Peyer's patch (tissue), 4 donors: ENCODE measurements around the gene S1PR2. TPM values are rescaled to one million over a fixed set of nuclear protein-coding genes. Genes with fewer than 3 reads are reported as not detected.
A peak's percentile ranks its signal among the peaks of the same experiment; 100 is the strongest.

Experiments
- DNase-seq, 3 donors: peaks; one replicate each; pipeline ENCODE4 v3.0.0-alpha.2; 2017 to 2019
- H3K27ac ChIP-seq, 4 donors: fragments of 200-600 bp; sonication (generic); one replicate each; pipeline ENCODE4 v1.5.1; 2016 to 2019
- H3K27me3 ChIP-seq, 2 donors: fragments of 200-600 bp; sonication (generic); one replicate each; pipeline ENCODE4 v1.5.1; 2019
- H3K36me3 ChIP-seq, 3 donors: fragments of 200-600 bp; sonication (generic); one replicate each; pipeline ENCODE4 v1.5.1; 2016 to 2019
- H3K4me1 ChIP-seq, 4 donors: fragments of 200-600 bp; sonication (generic); one replicate each; pipeline ENCODE4 v1.5.1; 2016 to 2019
- H3K4me3 ChIP-seq, 4 donors: fragments of 200-600 bp; sonication (generic); 1 replicate in 3 of 4; 2 replicates in 1 of 4; pipeline ENCODE4 v1.5.1; 2016 to 2019; ENCODE audit warnings: mild to moderate bottlenecking in 1 of 4
- H3K9me3 ChIP-seq, 4 donors: fragments of 200-600 bp; sonication (generic); one replicate each; pipeline ENCODE4 v1.5.1; 2016 to 2019; ENCODE audit warnings: mild to moderate bottlenecking in 1 of 4
- CTCF ChIP-seq, 6 experiments: fragments of 450-650 bp in 4 of 6; fragments of 200-600 bp in 2 of 6; sonication (generic) in 1 of 6; IDR thresholded peaks; one replicate each; pipeline ENCODE4 v1.5.1; 2017 to 2019; ENCODE audit warnings: antibody characterized with exemption in 6 of 6, mild to moderate bottlenecking in 3 of 6, moderate library complexity in 1 of 6
- POLR2A ChIP-seq, 2 donors: fragments of 450-650 bp; IDR thresholded peaks; one replicate each; pipeline ENCODE4 v1.5.1; 2017; ENCODE audit warnings: antibody characterized with exemption in 2 of 2, mild to moderate bottlenecking in 2 of 2, moderate library complexity in 2 of 2
- total RNA-seq, 4 donors: library from RNA; depleted of rRNA; stranded (reverse); fragments of >200 nt; gene quantifications; one replicate each; pipeline ENCODE4 v1.1.0, GENCODE V29; 2016

The S1PR2 gene
- total RNA-seq, 4 donors from 2014 or later, result 2.8 to 4.8 (median 3.1) TPM

GRCh38 chr19:10230173-10230860 lies 814 bp downstream of the S1PR2 start:
- TF ChIP-seq POLR2A (IDR thresholded peaks at IDR 0.05) (no peak), CTCF (IDR thresholded peaks at IDR 0.05) (no peak)
- Histone ChIP-seq H3K4me1 (peaks cover 0 to 20% (median 7%) of the 10 kb centered on the region in 4 donors), H3K9me3 (no peaks in the 10 kb centered on the region), H3K27me3 (no peaks in the 10 kb centered on the region), H3K4me3 (peak overlapping the region; percentile 66 to 88 (median 71)), H3K27ac (peak overlapping the region; percentile 86 to 91 (median 88)), H3K36me3 (no peaks in the 10 kb centered on the region)
- peak in 2 of 3 donors; percentile 60 to 70 for DNase-seq

- no peaks in the 10 kb centered on the region for H3K27me3 ChIP-seq
- H3K27ac ChIP-seq, result peak overlapping the region in 3 of 4 donors; percentile 47 to 91 (median 87)
- H3K36me3 ChIP-seq, result peaks cover 0 to 3% (median 0%) of the 10 kb centered on the region in 3 donors
- H3K9me3 ChIP-seq, result no peaks in the 10 kb centered on the region
- peak in 2 of 3 donors; percentile 59 to 66 for DNase-seq
- TF ChIP-seq CTCF (IDR thresholded peaks at IDR 0.05) (peak; percentile 44 to 67 (median 55)), POLR2A (IDR thresholded peaks at IDR 0.05) (no peak)
- peaks cover 0 to 20% (median 7%) of the 10 kb centered on the region in 4 donors for H3K4me1 ChIP-seq
- H3K4me3 ChIP-seq, result no peak overlapping the region
Measured at GRCh38 chr19:10228920-10229319, 2.2 kb downstream of the S1PR2 start.

- no peak for DNase-seq
- H3K9me3 ChIP-seq, result no peaks in the 10 kb centered on the region
- no peak overlapping the region for H3K4me3 ChIP-seq
- H3K27ac ChIP-seq, result peak overlapping the region in 3 of 4 donors; percentile 47 to 91 (median 87)
- TF ChIP-seq POLR2A (IDR thresholded peaks at IDR 0.05), result no peak
- no peak for TF ChIP-seq CTCF (IDR thresholded peaks at IDR 0.05)
- H3K27me3 ChIP-seq, result no peaks in the 10 kb centered on the region
- peaks cover 0 to 20% (median 7%) of the 10 kb centered on the region in 4 donors for H3K4me1 ChIP-seq
- H3K36me3 ChIP-seq, result peaks cover 0 to 5% (median 0%) of the 10 kb centered on the region in 3 donors
Measured at GRCh38 chr19:10228393-10228792, 2.7 kb downstream of the S1PR2 start.

GRCh38 chr19:10227026-10227971 lies 3.8 kb downstream of the S1PR2 start:
- no peak for DNase-seq
- Histone ChIP-seq H3K27ac (peak overlapping the region; percentile 64 to 79 (median 66)), H3K4me1 (peaks cover 0 to 20% (median 7%) of the 10 kb centered on the region in 4 donors), H3K36me3 (peaks cover 0 to 5% (median 0%) of the 10 kb centered on the region in 3 donors), H3K4me3 (no peak overlapping the region), H3K27me3 (no peaks in the 10 kb centered on the region), H3K9me3 (no peaks in the 10 kb centered on the region)
- TF ChIP-seq POLR2A (IDR thresholded peaks at IDR 0.05) (no peak), CTCF (IDR thresholded peaks at IDR 0.05) (no peak)

- Histone ChIP-seq H3K4me1 (peaks cover 0 to 20% (median 7%) of the 10 kb centered on the region in 4 donors), H3K9me3 (no peaks in the 10 kb centered on the region), H3K27ac (peak overlapping the region; percentile 64 to 79 (median 66)), H3K36me3 (peaks cover 0 to 5% (median 0%) of the 10 kb centered on the region in 3 donors), H3K4me3 (no peak overlapping the region), H3K27me3 (no peaks in the 10 kb centered on the region)
- peak in 1 of 3 donors; percentile 74 for DNase-seq
- TF ChIP-seq POLR2A (IDR thresholded peaks at IDR 0.05), result no peak
- no peak for TF ChIP-seq CTCF (IDR thresholded peaks at IDR 0.05)
Measured at GRCh38 chr19:10226376-10227025, 4.6 kb downstream of the S1PR2 start.
